Measurements from ENCODE around the gene TCEA2.
A peak's percentile ranks its signal among the peaks of the same experiment; 100 is the strongest.

Gene TCEA2

DNA sequence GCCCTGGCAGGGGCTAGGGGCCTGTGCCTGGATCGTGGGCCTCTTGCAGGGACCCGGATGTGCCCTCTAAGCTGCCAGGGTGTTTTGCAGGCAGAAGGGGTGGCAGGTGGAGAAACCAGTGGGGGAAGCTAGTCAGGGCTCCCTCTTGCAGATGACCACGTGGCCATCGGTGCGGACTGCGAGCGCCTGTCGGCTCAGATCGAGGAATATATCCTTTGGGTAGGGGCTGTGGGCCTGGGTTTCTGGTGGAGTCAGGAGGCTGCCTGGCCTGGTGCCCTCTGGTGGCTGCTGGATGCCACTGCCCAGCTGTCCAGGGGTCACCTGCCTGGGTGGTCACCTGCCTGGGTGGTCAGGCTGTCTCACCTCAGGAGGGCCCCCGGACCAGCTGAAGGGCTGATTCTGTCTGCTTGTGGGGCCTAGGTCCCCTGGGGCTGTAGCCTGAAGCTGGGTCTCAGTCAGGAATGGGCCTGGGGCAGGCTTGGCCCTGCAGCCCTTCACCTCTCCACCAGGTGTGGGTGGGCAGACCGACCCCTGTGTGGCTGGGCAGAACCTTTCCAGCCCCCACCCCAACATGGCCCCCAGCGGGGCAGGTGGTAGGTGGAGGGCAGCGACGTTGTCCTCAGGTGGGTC is 6.7 kb downstream of the TCEA2 start:
- no peaks in the 10 kb centered on the region for H3K27me3 ChIP-seq (replicated peaks)
- H3K27ac ChIP-seq = no peak overlapping the region
- DNase-seq = no peak
- in situ Hi-C loops (cut with HindIII; ENCODE audit: low pct_ligation_motif_present, low sequenced_read_pairs) = no loop called here
- H3K4me3 ChIP-seq (ENCODE audit: low read depth, low read length) = no peak overlapping the region
- H3K36me3 ChIP-seq (replicated peaks) = no peaks in the 10 kb centered on the region
- TF ChIP-seq, protein P1, sequence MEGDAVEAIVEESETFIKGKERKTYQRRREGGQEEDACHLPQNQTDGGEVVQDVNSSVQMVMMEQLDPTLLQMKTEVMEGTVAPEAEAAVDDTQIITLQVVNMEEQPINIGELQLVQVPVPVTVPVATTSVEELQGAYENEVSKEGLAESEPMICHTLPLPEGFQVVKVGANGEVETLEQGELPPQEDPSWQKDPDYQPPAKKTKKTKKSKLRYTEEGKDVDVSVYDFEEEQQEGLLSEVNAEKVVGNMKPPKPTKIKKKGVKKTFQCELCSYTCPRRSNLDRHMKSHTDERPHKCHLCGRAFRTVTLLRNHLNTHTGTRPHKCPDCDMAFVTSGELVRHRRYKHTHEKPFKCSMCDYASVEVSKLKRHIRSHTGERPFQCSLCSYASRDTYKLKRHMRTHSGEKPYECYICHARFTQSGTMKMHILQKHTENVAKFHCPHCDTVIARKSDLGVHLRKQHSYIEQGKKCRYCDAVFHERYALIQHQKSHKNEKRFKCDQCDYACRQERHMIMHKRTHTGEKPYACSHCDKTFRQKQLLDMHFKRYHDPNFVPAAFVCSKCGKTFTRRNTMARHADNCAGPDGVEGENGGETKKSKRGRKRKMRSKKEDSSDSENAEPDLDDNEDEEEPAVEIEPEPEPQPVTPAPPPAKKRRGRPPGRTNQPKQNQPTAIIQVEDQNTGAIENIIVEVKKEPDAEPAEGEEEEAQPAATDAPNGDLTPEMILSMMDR (IDR thresholded peaks at IDR 0.05; ENCODE audit: low read depth, low read length, missing control alignments) = peak; percentile 91

DNA sequence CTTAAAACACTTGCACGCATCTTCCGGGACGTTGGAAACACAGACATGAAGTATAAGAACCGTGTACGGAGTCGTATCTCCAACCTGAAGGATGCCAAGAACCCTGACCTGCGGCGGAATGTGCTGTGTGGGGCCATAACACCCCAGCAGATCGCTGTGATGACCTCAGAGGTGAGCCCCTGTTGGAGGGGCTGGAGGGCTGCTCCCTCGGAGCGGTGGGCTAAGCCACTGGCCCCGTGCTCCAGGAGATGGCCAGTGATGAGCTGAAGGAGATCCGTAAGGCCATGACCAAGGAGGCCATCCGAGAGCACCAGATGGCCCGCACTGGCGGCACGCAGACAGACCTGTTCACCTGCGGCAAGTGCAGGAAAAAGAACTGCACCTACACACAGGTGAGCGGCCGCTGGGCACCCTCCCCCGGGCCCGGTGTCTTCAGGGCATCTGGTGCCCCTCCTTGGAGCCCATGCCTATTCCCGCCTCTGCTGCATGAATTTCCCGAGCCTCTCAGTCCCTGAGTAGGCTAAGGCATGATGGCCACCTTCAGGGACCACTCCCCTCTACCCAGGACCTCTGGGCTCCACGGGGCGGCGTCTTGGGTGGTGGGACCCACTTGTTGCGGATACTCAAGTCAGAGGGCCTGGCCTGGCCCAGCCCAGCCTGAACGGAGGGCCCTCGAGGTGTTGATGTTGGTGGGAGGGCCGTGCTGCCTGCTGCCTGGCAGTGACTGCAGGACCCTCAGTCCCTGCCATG is 7.4 kb downstream of the TCEA2 start:
- Histone ChIP-seq H3K27ac (no peak overlapping the region), H3K36me3 (replicated peaks) (no peaks in the 10 kb centered on the region), H3K27me3 (replicated peaks) (no peaks in the 10 kb centered on the region), H3K4me3 (ENCODE audit: low read depth, low read length) (no peak overlapping the region)
- in situ Hi-C loops (cut with HindIII; ENCODE audit: low pct_ligation_motif_present, low sequenced_read_pairs) = no loop called here
- no peak for DNase-seq
- TF ChIP-seq, protein P1 (IDR thresholded peaks at IDR 0.05; ENCODE audit: low read depth, low read length, missing control alignments) = no peak

DNA sequence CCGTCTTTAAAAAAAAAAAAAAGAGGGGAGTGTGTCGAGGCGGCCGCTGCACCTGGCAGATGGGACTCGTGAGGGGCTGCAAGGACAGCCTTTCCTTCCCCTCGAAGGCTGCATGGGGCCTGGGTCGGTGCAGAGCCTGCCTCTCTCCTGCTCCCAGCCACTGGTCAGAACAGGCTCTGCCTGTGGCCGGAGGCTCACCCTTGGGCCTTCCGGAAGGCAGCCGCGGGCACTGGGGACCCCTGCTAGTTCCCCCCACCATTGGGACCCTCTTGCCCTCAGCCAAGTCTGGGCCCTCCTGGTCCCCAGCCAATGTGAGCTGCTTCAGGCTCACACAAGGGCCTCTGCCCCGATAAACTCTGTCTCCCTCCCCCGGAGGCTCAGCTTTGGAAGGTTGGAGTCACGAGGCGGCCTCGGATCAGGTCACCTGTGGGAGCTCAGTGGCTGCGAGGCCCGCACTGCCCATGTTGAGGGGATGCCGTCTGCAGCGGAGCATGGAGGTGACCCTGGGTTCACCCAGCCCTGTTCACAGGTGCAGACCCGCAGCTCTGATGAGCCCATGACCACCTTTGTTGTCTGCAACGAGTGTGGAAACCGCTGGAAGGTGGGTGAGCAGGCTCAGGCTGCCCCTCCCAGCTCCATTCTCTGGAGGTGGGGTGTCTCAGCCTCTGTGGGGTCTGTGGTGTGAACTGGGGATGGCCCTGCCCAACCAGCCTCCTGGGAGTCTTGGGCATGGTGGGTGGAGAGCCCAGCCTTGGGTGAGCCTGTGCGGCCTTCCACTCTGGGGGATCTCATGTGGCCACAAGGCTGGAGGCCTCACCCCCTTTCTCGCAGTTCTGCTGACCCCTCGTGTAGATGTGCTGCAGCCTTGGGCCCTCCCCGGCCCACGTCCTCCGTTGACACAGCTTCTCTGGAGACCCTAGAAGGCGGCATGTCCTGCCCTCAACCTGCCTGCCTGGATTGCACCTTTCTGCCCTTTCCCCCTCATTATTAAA is 8.6 kb downstream of the TCEA2 start:
- H3K36me3 ChIP-seq (replicated peaks) = no peaks in the 10 kb centered on the region
- no peak overlapping the region for H3K4me3 ChIP-seq (ENCODE audit: low read depth, low read length)
- TF ChIP-seq, protein P1 (IDR thresholded peaks at IDR 0.05; ENCODE audit: low read depth, low read length, missing control alignments) = no peak
- in situ Hi-C loops (cut with HindIII; ENCODE audit: low pct_ligation_motif_present, low sequenced_read_pairs) = no loop called here
- no peak overlapping the region for H3K27ac ChIP-seq
- DNase-seq = no peak
- H3K27me3 ChIP-seq (replicated peaks) = no peaks in the 10 kb centered on the region

DNA sequence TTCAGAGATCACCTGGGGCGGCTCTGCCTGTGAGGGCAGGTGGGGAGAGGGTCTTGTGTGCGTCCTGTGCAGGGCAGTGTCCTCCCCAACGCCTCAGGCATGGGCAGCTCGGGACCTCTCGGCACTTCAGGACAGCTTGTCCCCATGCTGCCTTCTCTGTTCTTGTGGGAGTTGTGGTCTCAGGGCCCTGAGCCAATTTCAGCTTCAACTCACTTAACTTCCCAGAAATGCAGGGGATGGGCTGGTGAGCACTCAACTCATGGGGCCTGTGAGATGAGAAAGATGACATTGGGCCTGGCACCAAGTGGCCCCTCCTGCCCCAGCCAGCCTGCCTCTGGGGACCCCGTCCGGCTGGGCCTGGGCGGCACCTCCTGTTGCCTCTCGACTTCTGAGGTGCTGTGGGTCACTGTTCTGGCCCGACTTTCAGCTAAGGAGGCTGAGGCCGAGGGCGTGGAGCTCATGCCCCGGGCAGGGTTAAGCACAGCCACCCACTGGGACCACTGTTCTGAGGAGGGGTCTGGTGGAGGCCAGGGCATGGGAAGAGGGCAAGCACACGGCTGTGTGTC is 9.6 kb downstream of the TCEA2 start:
- Histone ChIP-seq H3K27me3 (replicated peaks) (no peaks in the 10 kb centered on the region), H3K36me3 (replicated peaks) (no peaks in the 10 kb centered on the region), H3K4me3 (ENCODE audit: low read depth, low read length) (no peak overlapping the region), H3K27ac (no peak overlapping the region)
- TF ChIP-seq, protein P1 (IDR thresholded peaks at IDR 0.05; ENCODE audit: low read depth, low read length, missing control alignments) = no peak
- in situ Hi-C loops (cut with HindIII; ENCODE audit: low pct_ligation_motif_present, low sequenced_read_pairs) = no loop called here
- DNase-seq = no peak

DNA sequence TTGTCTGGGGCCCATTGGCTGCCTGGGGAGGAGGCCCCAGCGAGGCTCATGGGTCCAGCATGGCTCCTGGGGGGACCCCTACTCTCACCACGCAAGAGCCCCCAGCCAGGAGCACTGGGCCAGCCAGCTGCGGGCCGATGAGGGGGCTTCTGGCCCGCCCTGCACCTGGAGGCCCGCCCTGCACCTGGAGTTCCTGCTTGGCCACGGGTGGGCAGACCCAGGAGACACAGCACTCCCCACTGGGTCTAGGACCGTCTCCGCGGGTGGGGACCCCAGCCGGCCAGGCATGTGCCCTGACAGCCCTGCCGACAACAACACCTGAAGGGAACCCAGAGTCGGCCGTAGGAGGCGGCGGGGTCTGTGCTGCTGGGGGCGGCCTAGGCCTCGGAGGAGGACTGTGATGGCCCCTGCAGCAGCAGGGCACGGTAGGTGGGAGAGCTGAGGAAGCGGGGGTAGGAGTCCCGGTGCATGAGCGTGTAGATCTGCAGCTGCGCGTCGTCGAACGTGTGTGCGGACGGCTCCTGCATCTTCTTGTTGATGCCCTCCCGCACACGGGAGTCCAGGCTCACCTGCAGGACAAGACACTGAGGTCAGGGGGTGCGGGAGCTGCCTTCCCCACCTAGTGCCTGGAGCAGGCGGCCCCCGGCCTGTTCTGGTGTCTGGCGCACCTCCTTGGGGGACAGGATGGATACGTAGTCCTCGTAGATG is 10.6 kb downstream of the TCEA2 start:
- H3K27ac ChIP-seq = no peak overlapping the region
- in situ Hi-C loops (cut with HindIII; ENCODE audit: low pct_ligation_motif_present, low sequenced_read_pairs) = no loop called here
- H3K36me3 ChIP-seq (replicated peaks) = no peaks in the 10 kb centered on the region
- no peaks in the 10 kb centered on the region for H3K27me3 ChIP-seq (replicated peaks)
- TF ChIP-seq, protein P1 (IDR thresholded peaks at IDR 0.05; ENCODE audit: low read depth, low read length, missing control alignments) = no peak
- H3K4me3 ChIP-seq (ENCODE audit: low read depth, low read length) = no peak overlapping the region
- no peak for DNase-seq

All from brain microvascular endothelial cell (primary cell).